Measurements from ENCODE around the gene ROR1. TPM values are rescaled to one million over a fixed set of nuclear protein-coding genes. Genes with fewer than 3 reads are reported as not detected.

ROR1 gene
- total and polyA plus RNA-seq, 2 donors (not counting 1 experiment from before 2014, with no cell fraction given): 14.5 to 16.5 TPM

DNA sequence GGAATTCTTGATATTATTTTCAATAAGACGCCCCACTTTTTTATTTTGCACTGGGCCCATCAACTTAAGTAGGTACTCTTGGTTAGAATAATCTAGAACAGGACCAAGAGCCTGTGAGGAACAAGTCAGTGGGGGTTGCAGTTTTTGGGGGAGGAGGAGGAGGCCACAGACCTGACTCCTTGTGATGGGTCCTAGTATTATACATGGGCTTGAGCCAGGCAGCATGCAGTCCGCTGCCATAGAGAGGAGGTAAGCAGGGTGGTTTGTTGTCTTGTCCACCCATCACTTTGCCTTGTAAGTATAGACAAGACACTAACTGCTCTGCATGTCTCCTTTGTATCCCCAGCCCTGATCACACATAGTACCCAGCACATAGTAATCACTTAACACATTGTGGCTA, 24.5 kb downstream of the ROR1 start:
- H3K4me3 ChIP-seq (replicated peaks in 1 of 4; ENCODE audit: control extremely low read depth in 1 of 4, insufficient read depth in 1 of 4, low read depth in 3 of 4, low read length in 4 of 4): no peak overlapping the region
- H2AFZ ChIP-seq (ENCODE audit: low read length): no peak overlapping the region
- H3K4me1 ChIP-seq (ENCODE audit: control insufficient read depth, extremely low read depth, insufficient read depth, low read length): peaks cover 7% of the 10 kb centered on the region
- H3K4me2 ChIP-seq (ENCODE audit: extremely low read depth, insufficient read depth, low read length): no peak overlapping the region
- no peaks in the 10 kb centered on the region for H3K36me3 ChIP-seq (ENCODE audit: control insufficient read depth, insufficient read depth, low read length)
- H3K27ac ChIP-seq (ENCODE audit: insufficient read depth, low read length): no peak overlapping the region
- H3K27me3 ChIP-seq (ENCODE audit: control insufficient read depth, insufficient read depth, low read length): no peaks in the 10 kb centered on the region
- no peak overlapping the region for H3K9ac ChIP-seq (ENCODE audit: insufficient read depth, low read length)
- H3K79me2 ChIP-seq (ENCODE audit: control insufficient read depth, insufficient read depth, low read length): peaks cover 2% of the 10 kb centered on the region
- TF ChIP-seq EZH2 (IDR thresholded peaks at IDR 0.05; ENCODE audit: low read length, missing control alignments) (no peak), CTCF (conservative IDR thresholded peaks at IDR 0.05 in 1 of 2, IDR thresholded peaks at IDR 0.05 in 1 of 2; ENCODE audit: low read depth in 1 of 2, low read length in 2 of 2) (no peak)
- no peak for DNase-seq (ENCODE audit: low read depth in 2 of 2)
- H3K9me3 ChIP-seq (ENCODE audit: control insufficient read depth, insufficient read depth, low read depth, low read length): no peaks in the 10 kb centered on the region
- no peaks in the 10 kb centered on the region for H4K20me1 ChIP-seq (ENCODE audit: control insufficient read depth, extremely low read depth, insufficient read depth, low read length)

DNA sequence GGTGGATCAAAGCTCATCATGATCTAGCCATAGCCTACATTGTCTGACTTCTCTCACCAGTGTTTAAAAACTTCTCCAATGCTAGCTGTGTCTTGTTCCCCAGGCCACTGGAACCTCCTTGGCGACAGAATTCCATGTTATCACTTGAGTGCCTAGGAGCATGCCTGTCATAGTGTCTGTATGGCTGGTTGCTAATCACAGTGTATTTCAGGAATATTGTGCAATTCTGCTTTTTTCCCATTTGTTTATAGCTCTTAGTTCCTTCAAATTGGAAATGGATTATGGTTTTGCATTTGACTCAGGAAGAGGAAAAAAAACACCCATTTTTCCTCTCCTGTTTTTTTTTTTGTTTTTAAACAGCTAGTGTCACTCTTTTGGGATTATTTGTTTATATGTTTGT, 25.5 kb downstream of the ROR1 start:
- Histone ChIP-seq H3K27me3 (ENCODE audit: control insufficient read depth, insufficient read depth, low read length) (no peaks in the 10 kb centered on the region), H3K9ac (ENCODE audit: insufficient read depth, low read length) (no peak overlapping the region), H3K36me3 (ENCODE audit: control insufficient read depth, insufficient read depth, low read length) (no peaks in the 10 kb centered on the region), H3K4me3 (replicated peaks in 1 of 4; ENCODE audit: control extremely low read depth in 1 of 4, insufficient read depth in 1 of 4, low read depth in 3 of 4, low read length in 4 of 4) (peak overlapping the region in 1 of 4 experiments; percentile 15), H2AFZ (ENCODE audit: low read length) (no peak overlapping the region), H3K9me3 (ENCODE audit: control insufficient read depth, insufficient read depth, low read depth, low read length) (no peaks in the 10 kb centered on the region), H3K27ac (ENCODE audit: insufficient read depth, low read length) (peak overlapping the region; percentile 5), H3K4me1 (ENCODE audit: control insufficient read depth, extremely low read depth, insufficient read depth, low read length) (peaks cover 7% of the 10 kb centered on the region), H3K79me2 (ENCODE audit: control insufficient read depth, insufficient read depth, low read length) (peaks cover 2% of the 10 kb centered on the region), H4K20me1 (ENCODE audit: control insufficient read depth, extremely low read depth, insufficient read depth, low read length) (no peaks in the 10 kb centered on the region), H3K4me2 (ENCODE audit: extremely low read depth, insufficient read depth, low read length) (peak overlapping the region; percentile 28)
- DNase-seq (ENCODE audit: low read depth in 2 of 2): peak in 1 of 2 donors; percentile 65
- TF ChIP-seq CTCF (conservative IDR thresholded peaks at IDR 0.05 in 1 of 2, IDR thresholded peaks at IDR 0.05 in 1 of 2; ENCODE audit: low read depth in 1 of 2, low read length in 2 of 2) (no peak), EZH2 (IDR thresholded peaks at IDR 0.05; ENCODE audit: low read length, missing control alignments) (no peak)

GRCh38 chr1:63799820-63800219, 26.0 kb downstream of the ROR1 start:
- H3K4me1 ChIP-seq (ENCODE audit: control insufficient read depth, extremely low read depth, insufficient read depth, low read length): peaks cover 7% of the 10 kb centered on the region
- H3K27me3 ChIP-seq (ENCODE audit: control insufficient read depth, insufficient read depth, low read length): no peaks in the 10 kb centered on the region
- H3K4me2 ChIP-seq (ENCODE audit: extremely low read depth, insufficient read depth, low read length): peak overlapping the region; percentile 28
- TF ChIP-seq EZH2 (IDR thresholded peaks at IDR 0.05; ENCODE audit: low read length, missing control alignments) (no peak), CTCF (conservative IDR thresholded peaks at IDR 0.05 in 1 of 2, IDR thresholded peaks at IDR 0.05 in 1 of 2; ENCODE audit: low read depth in 1 of 2, low read length in 2 of 2) (no peak)
- H3K27ac ChIP-seq (ENCODE audit: insufficient read depth, low read length): peak overlapping the region; percentile 5
- peaks cover 2% of the 10 kb centered on the region for H3K79me2 ChIP-seq (ENCODE audit: control insufficient read depth, insufficient read depth, low read length)
- no peak overlapping the region for H2AFZ ChIP-seq (ENCODE audit: low read length)
- DNase-seq (ENCODE audit: low read depth in 2 of 2): peak; percentile 44 to 51
- no peaks in the 10 kb centered on the region for H4K20me1 ChIP-seq (ENCODE audit: control insufficient read depth, extremely low read depth, insufficient read depth, low read length)
- peak overlapping the region in 1 of 4 experiments; percentile 15 for H3K4me3 ChIP-seq (replicated peaks in 1 of 4; ENCODE audit: control extremely low read depth in 1 of 4, insufficient read depth in 1 of 4, low read depth in 3 of 4, low read length in 4 of 4)
- no peaks in the 10 kb centered on the region for H3K36me3 ChIP-seq (ENCODE audit: control insufficient read depth, insufficient read depth, low read length)
- H3K9ac ChIP-seq (ENCODE audit: insufficient read depth, low read length): no peak overlapping the region
- no peaks in the 10 kb centered on the region for H3K9me3 ChIP-seq (ENCODE audit: control insufficient read depth, insufficient read depth, low read depth, low read length)
